NCI-H1417 treated with DMSO at 0.1 percent for 48 hours (cell line): Measurements from ENCODE around the gene FADS6.

Experiments used
- DNase-seq: peaks from one replicate; lab custom pipeline; 2025; lab: John Stamatoyannopoulos, UW

The FADS6 gene

GRCh38 chr17:74892974-74893911 is at the start of gene FADS6:
Gene FADS6, minus strand, starts transcription at chr17:74893633. Its CDS starts 38 bp downstream, at chr17:74893595.
- DNase-seq: no peak

- no peak for DNase-seq
Measured at GRCh38 chr17:74941128-74941725, 47.8 kb upstream of the FADS6 start.

GRCh38 chr17:74939534-74939933 is 46.1 kb upstream of the FADS6 start:
- no peak for DNase-seq

GRCh38 chr17:74938194-74938950 is 44.9 kb upstream of the FADS6 start:
- no peak for DNase-seq

- DNase-seq: no peak
Measured at GRCh38 chr17:74937064-74938051, 43.9 kb upstream of the FADS6 start.

GRCh38 chr17:74936470-74936799 is 43.0 kb upstream of the FADS6 start:
- DNase-seq: no peak

- no peak for DNase-seq
Measured at GRCh38 chr17:74935585-74936469, 42.4 kb upstream of the FADS6 start, which contains the start of gene OTOP3. Gene OTOP3, plus strand, starts transcription at chr17:74935898. Its CDS starts 24 bp downstream, at chr17:74935922.

- no peak for DNase-seq
Measured at GRCh38 chr17:74935048-74935447, 41.6 kb upstream of the FADS6 start.

GRCh38 chr17:74930535-74931036 is 37.2 kb upstream of the FADS6 start:
- DNase-seq: no peak

- DNase-seq: no peak
Measured at GRCh38 chr17:74928786-74929185, 35.4 kb upstream of the FADS6 start.

GRCh38 chr17:74925242-74925641 is 31.8 kb upstream of the FADS6 start:
- no peak for DNase-seq

GRCh38 chr17:74924250-74924948 is 31.0 kb upstream of the FADS6 start, which contains the start of gene OTOP2:
Gene OTOP2, plus strand, starts transcription at chr17:74924273. Its CDS starts 360 bp downstream, at chr17:74924633.
- no peak for DNase-seq

- no peak for DNase-seq
Measured at GRCh38 chr17:74923538-74924249, 30.3 kb upstream of the FADS6 start.

- DNase-seq: no peak
Measured at GRCh38 chr17:74922694-74923537, 29.5 kb upstream of the FADS6 start, which contains the start of gene USH1G. Gene USH1G, minus strand, starts transcription at chr17:74923255. Its CDS starts 182 bp downstream, at chr17:74923073.

- no peak for DNase-seq
Measured at GRCh38 chr17:74922172-74922571, 28.7 kb upstream of the FADS6 start.

GRCh38 chr17:74921769-74922168 is 28.3 kb upstream of the FADS6 start:
- no peak for DNase-seq

GRCh38 chr17:74921026-74921681 is 27.7 kb upstream of the FADS6 start:
- DNase-seq: no peak
